NB4 (cell line): ENCODE data around the gene SCARB1.

Experiments
- DNase-seq: peaks from one replicate; pipeline ENCODE4 v3.0.0; 2010; ENCODE audit warnings: low read depth
- H3K4me3 ChIP-seq: one replicate; pipeline ENCODE4 v1.5.1; 2011; ENCODE audit warnings: mild to moderate bottlenecking, low read depth, low read length, moderate library complexity
- MYC ChIP-seq: IDR thresholded peaks from 2 replicates; pipeline ENCODE4 v1.6.1; 2011; ENCODE audit warnings: low read depth, low read length
- POLR2A ChIP-seq: IDR thresholded peaks from 2 replicates; pipeline ENCODE4 v1.6.1; 2011; ENCODE audit warnings: mild to moderate bottlenecking; ENCODE audit not compliant: insufficient read length; ENCODE audit errors: extremely low read depth
- TF ChIP-seq, protein P1 (sequence below): IDR thresholded peaks from 2 replicates; pipeline ENCODE4 v1.6.1; 2011; ENCODE audit warnings: low read depth, low read length
- TF ChIP-seq, protein P2 (sequence below): IDR thresholded peaks from one replicate; pipeline ENCODE4 v1.5.1; 2012; ENCODE audit warnings: low read depth, low read length

Gene SCARB1

DNA sequence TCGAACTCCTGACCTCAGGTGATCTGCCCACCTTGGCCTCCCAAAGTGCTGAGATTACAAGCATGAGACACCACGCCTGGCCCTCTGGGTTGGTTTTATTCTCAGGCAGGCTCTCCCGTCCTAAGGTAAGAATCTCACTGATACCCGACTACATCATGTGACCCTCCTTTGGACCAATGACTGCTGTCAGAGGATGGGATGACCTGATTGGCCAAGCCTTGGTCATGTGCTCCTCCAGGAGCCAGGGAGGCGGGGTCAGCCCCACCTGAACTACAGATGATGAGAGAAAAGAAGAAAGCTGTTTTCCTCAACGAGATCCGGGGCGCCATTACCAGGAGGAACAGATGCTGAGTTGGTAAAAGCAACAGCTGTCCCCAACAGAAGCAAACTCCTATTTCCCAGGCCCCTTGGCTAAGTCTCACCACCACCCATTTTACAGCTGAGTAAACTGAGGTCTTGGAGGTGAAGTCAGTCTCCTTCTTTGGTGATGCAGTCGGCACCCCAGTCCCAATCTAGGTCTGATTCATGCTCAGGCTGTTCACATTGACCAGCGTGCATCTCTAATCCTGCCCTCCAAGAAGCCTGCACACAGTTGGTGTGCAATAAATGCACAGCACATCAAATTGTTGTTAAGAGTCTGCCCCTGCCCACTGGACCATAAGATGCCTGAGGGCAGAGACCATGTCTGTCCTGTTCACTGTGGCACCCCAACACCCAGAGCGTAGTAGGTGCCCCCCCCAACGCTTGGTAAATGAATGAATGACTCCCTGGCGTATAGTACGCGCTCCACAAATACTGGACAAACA lies 118.8 kb downstream of the SCARB1 start:
- no peak for TF ChIP-seq MYC
- no peak for TF ChIP-seq POLR2A
- TF ChIP-seq, protein P1, sequence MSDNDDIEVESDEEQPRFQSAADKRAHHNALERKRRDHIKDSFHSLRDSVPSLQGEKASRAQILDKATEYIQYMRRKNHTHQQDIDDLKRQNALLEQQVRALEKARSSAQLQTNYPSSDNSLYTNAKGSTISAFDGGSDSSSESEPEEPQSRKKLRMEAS, result 0 out of 2 replicates have a peak, but pooled peaks have one; percentile 39
- no peak for DNase-seq
- no peak overlapping the region for H3K4me3 ChIP-seq

DNA sequence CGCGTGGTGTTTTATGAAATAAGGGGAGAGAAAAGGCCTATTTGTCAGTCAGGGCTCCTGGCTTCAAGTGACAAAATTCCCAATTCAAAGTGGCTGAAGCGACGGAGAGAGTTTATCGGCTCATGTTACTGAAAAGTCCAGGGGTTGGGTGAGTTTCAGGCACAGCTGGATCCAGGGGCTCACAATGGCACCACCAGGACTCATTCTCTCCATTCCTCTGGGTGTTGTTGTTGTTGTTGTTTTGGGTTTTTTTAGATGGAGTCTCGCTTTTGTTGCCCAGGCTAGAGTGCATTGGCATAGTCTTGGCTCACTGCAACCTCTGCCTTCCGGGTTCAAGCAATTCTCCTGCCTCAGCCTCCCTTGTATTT lies 119.4 kb downstream of the SCARB1 start:
- H3K4me3 ChIP-seq, result no peak overlapping the region
- DNase-seq, result no peak

DNA sequence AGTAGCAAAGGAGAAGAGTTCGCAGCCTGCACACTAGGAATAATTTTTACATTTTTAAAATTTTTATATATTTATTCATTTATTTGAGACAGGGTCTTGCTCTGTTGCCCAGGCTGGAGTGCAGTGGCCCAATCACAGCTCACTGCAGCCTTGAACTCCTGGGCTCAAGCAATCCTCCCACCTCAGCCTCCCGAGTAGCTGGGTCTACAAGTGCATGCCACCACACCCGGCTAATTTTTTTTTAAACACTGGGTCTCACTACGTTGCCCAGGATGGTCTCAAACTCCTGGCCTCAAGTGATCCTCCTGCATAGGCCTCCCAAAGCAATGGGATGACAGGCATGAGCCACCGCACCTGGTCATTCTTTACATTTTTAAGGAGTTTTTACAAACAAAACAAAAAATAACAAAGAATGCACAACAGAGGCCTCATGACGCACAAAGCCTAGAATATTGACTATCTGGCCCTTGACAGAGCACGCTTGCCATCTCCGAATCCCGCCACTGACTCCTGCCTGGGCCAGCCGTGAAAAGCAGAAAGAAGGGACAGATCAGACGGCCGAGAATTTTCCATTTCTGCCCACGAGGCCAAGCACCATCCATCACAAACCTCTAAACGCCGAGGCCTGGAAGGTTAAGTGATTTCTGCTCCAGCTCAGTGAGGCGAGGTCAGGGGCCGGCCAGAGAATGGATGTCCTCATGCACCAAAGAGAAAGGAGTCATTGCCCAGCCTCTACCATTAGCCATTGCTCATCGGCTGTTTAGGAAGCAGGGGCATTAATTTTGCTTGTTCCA lies 120.0 kb downstream of the SCARB1 start:
- no peak for DNase-seq
- H3K4me3 ChIP-seq, result no peak overlapping the region
- no peak for TF ChIP-seq POLR2A
- no peak for TF ChIP-seq MYC
- TF ChIP-seq, protein P2, sequence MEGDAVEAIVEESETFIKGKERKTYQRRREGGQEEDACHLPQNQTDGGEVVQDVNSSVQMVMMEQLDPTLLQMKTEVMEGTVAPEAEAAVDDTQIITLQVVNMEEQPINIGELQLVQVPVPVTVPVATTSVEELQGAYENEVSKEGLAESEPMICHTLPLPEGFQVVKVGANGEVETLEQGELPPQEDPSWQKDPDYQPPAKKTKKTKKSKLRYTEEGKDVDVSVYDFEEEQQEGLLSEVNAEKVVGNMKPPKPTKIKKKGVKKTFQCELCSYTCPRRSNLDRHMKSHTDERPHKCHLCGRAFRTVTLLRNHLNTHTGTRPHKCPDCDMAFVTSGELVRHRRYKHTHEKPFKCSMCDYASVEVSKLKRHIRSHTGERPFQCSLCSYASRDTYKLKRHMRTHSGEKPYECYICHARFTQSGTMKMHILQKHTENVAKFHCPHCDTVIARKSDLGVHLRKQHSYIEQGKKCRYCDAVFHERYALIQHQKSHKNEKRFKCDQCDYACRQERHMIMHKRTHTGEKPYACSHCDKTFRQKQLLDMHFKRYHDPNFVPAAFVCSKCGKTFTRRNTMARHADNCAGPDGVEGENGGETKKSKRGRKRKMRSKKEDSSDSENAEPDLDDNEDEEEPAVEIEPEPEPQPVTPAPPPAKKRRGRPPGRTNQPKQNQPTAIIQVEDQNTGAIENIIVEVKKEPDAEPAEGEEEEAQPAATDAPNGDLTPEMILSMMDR, result no peak

More for the DNA sequence above, 119.4 kb downstream of the SCARB1 start:
- TF ChIP-seq MYC, result no peak
- TF ChIP-seq, protein P1, result no peak
- TF ChIP-seq POLR2A, result no peak
- TF ChIP-seq, protein P2, result no peak

DNA sequence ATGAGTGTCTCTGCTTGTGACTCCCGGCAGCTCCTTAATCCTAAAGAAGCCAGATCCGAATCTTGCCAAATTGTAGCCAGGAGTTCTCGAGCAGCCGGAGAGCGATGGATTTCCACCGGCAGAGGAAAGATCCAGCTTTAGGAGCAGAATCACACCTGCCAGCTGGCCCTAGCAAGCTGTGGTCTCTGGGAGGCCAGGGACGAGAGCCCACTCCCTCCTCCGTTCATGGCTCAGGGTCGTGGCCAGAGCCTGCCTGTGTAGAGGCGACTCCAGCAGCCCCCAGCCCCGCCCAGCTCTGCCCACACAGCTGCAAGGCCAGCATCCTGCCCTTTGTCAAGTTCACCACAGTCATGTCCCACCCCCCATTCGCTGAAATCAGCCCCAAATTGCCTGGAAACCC lies 121.0 kb downstream of the SCARB1 start:
- no peak for DNase-seq
- no peak overlapping the region for H3K4me3 ChIP-seq
- TF ChIP-seq POLR2A (no peak), MYC (no peak)

DNA sequence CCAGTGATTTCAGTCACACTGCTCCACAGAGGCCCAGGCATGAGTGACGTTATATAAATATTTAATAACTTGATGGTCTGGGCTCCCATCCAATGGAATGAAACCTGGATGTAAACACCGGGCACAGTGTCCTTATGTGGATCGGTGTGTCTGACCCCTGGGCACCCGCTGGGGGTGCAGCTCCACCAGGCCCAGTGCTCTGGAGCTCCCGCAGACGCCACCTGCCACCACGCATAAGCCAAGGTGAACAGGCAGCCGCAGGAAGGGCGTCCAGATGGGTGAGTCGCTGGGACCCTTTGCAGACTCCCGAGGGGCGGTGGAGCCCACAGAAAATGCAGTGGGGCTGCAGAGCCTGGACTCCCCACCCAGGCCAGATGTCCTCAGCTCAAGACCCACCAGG lies 121.6 kb downstream of the SCARB1 start:
- H3K4me3 ChIP-seq, result no peak overlapping the region
- no peak for DNase-seq
- TF ChIP-seq, protein P2, result no peak
- TF ChIP-seq, protein P1, result no peak
- TF ChIP-seq POLR2A (no peak), MYC (no peak)

DNA sequence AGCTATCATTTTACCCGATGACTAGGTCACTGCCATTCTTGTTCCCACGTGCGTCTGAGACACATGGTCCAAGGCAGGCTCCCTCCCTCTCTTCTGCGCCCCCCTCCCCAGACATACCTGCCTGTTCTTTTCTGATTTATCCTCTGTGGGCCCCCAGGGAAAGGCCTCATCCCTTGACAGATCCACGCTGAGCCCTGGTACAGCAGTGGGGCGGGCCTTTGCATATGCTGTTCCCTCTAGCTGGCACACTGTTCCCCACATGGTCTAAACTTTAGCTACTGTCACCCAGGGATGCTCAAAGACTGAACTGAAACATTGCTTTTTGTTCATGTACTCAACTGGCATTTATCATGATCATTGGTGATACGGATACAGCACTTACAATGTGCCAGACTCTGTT lies 122.5 kb downstream of the SCARB1 start:
- no peak overlapping the region for H3K4me3 ChIP-seq
- TF ChIP-seq POLR2A (no peak), MYC (no peak)
- TF ChIP-seq, protein P2, result no peak
- TF ChIP-seq, protein P1, result no peak

More for the DNA sequence above, 122.5 kb downstream of the SCARB1 start:
- no peak for DNase-seq
